HCT116 (cell line): ENCODE results near the gene CRISPLD2. TPM values are rescaled to one million over a fixed set of nuclear protein-coding genes. Genes with fewer than 3 reads are reported as not detected.

ENCODE experiments used
- ATAC-seq: fragments of 200-7000 bp; cut with Tn5 transposase; 2 replicates; pipeline ENCODE4 v1.9.1; 2020; ENCODE audit warnings: mild to moderate bottlenecking, moderate library complexity
- BruUV-seq: library from RNA; stranded (reverse); fragments of 400-500 nt; replicated peaks from 2 replicates; lab custom pipeline; 2021; lab: Mats Ljungman, UMichigan
- CTCF ChIA-PET: fragments of 300-600 bp; sonication (Branson Sonifier 250); formaldehyde crosslinking; loops from one replicate; lab custom pipeline; 2021; ENCODE audit warnings: antibody characterized with exemption; lab: Charles Lee
- POLR2A ChIA-PET: fragments of 300-600, 350-600 bp; sonication (Branson Sonifier 250); formaldehyde crosslinking; loops from one replicate; lab custom pipeline; 2021; ENCODE audit warnings: antibody characterized with exemption; lab: Charles Lee
- RAD21 ChIA-PET, 2 experiments: fragments of 300-600 bp; sonication (Branson Sonifier 250); formaldehyde crosslinking; loops; one replicate each; lab custom pipeline; 2023; ENCODE audit warnings: low total read pairs in 2 of 2; ENCODE audit not compliant: uncharacterized antibody in 2 of 2, unreplicated experiment in 2 of 2, low non-redundant PET in 1 of 2; lab: Charles Lee
- DNase-seq: peaks from one replicate; pipeline ENCODE4 v3.0.0-alpha.2; 2010; ENCODE audit warnings: low read depth, low spot score
- H2AFZ ChIP-seq: fragments of 200-600 bp; shearing (Covaris generic), sonication (generic); 2 replicates; pipeline ENCODE4 v1.6.1; 2017; ENCODE audit warnings: low read depth, mixed run types, mixed read lengths, antibody characterized with exemption, low read length; ENCODE audit not compliant: poor library complexity, severe bottlenecking
- H3K27ac ChIP-seq: 2 replicates; pipeline ENCODE4 v1.5.1; 2012; ENCODE audit warnings: low read depth, low read length
- H3K27me3 ChIP-seq: fragments of 200-600 bp; sonication (generic); 2 replicates; pipeline ENCODE4 v1.6.1; 2016; ENCODE audit warnings: mixed run types, low read length, mixed read lengths; ENCODE audit not compliant: insufficient read depth
- H3K36me3 ChIP-seq, 2 experiments: fragments of 200-500 bp in 1 of 2; fragments of 200-600 bp in 1 of 2; sonication (Bioruptor generic) in 1 of 2; sonication (generic) in 1 of 2; 2 replicates each; pipeline versions ENCODE4 v1.5.1 to v1.6.1; 2014 to 2016; ENCODE audit warnings: low read length in 2 of 2, inconsistent platforms in 1 of 2, mixed read lengths in 1 of 2, mixed run types in 1 of 2; ENCODE audit not compliant: insufficient read depth in 2 of 2, control insufficient read depth in 1 of 2
- H3K4me1 ChIP-seq, 2 experiments: fragments of 200-600 bp in 1 of 2; sonication (generic) in 1 of 2; 2 replicates each; pipeline versions ENCODE4 v1.5.1 to v1.6.1; 2012 to 2017; ENCODE audit warnings: low read length in 2 of 2, inconsistent platforms in 1 of 2, mild to moderate bottlenecking in 1 of 2, mixed read lengths in 1 of 2, mixed run types in 1 of 2, moderate library complexity in 1 of 2; ENCODE audit not compliant: insufficient read depth in 2 of 2, control insufficient read depth in 1 of 2
- H3K4me2 ChIP-seq: fragments of 200-600 bp; sonication (generic); 2 replicates; pipeline ENCODE4 v1.6.1; 2017; ENCODE audit warnings: mixed run types, low read length, mixed read lengths
- H3K4me3 ChIP-seq, 2 experiments: fragments of 200-600 bp in 1 of 2; sonication (generic) in 1 of 2; replicated peaks in 1 of 2; 2 replicates each; pipeline ENCODE4 v1.5.1; 2011 to 2016; ENCODE audit warnings: low read length in 2 of 2, control low read depth in 1 of 2, low read depth in 1 of 2, mild to moderate bottlenecking in 1 of 2, mixed read lengths in 1 of 2, mixed run types in 1 of 2
- H3K79me2 ChIP-seq: fragments of 200-600 bp; sonication (generic); 2 replicates; pipeline ENCODE4 v1.6.1; 2017; ENCODE audit warnings: mild to moderate bottlenecking, mixed run types, low read length, moderate library complexity, mixed read lengths; ENCODE audit not compliant: insufficient read depth
- H3K9ac ChIP-seq: fragments of 200-600 bp; sonication (generic); 2 replicates; pipeline ENCODE4 v1.6.1; 2016; ENCODE audit warnings: low read length, mixed read lengths
- H3K9me2 ChIP-seq: fragments of 200-600 bp; sonication (generic), shearing (Covaris generic); 2 replicates; pipeline ENCODE4 v1.6.1; 2017; ENCODE audit warnings: mixed run types, mild to moderate bottlenecking, moderate library complexity; ENCODE audit not compliant: insufficient read depth
- H3K9me3 ChIP-seq, 2 experiments: fragments of 200-500 bp in 1 of 2; fragments of 200-600 bp in 1 of 2; sonication (Bioruptor generic) in 1 of 2; sonication (generic) in 1 of 2; 2 replicates each; pipeline ENCODE4 v1.6.1; 2014 to 2017; ENCODE audit warnings: low read length in 2 of 2, mixed read lengths in 2 of 2, inconsistent platforms in 1 of 2, low read depth in 1 of 2, mild to moderate bottlenecking in 1 of 2, mixed run types in 1 of 2, moderate library complexity in 1 of 2; ENCODE audit not compliant: control insufficient read depth in 1 of 2, insufficient read depth in 1 of 2
- H4K20me1 ChIP-seq: fragments of 200-600 bp; sonication (generic), shearing (Covaris generic); 2 replicates; pipeline ENCODE4 v1.6.1; 2017; ENCODE audit warnings: mixed run types, mild to moderate bottlenecking, moderate library complexity; ENCODE audit not compliant: insufficient read depth
- CBX3 ChIP-seq: IDR thresholded peaks from 2 replicates; pipeline ENCODE4 v1.6.1; 2012; ENCODE audit warnings: low read depth
- EGR1 ChIP-seq: IDR thresholded peaks from 2 replicates; pipeline ENCODE4 v1.6.1; 2012; ENCODE audit warnings: low read depth
- EZH2 ChIP-seq: fragments of 200-600 bp; sonication (generic); IDR thresholded peaks from 2 replicates; pipeline ENCODE4 v1.6.1; 2017; ENCODE audit warnings: antibody characterized with exemption, mixed run types
- EZH2phosphoT487 ChIP-seq: fragments of 200-600 bp; IDR thresholded peaks from 2 replicates; pipeline ENCODE4 v1.6.1; 2018; ENCODE audit warnings: antibody characterized with exemption, borderline replicate concordance
- FOSL1 ChIP-seq: IDR thresholded peaks from 2 replicates; pipeline ENCODE4 v1.6.1; 2012; ENCODE audit warnings: low read depth
- JUND ChIP-seq: IDR thresholded peaks from 2 replicates; pipeline ENCODE4 v1.6.1; 2012
- POLR2A ChIP-seq: IDR thresholded peaks from 2 replicates; pipeline ENCODE4 v1.7.0; 2011; ENCODE audit warnings: borderline replicate concordance; ENCODE audit not compliant: insufficient read depth, insufficient read length; ENCODE audit errors: extremely low read depth
- POLR2AphosphoS5 ChIP-seq: IDR thresholded peaks from 2 replicates; pipeline ENCODE4 v1.6.1; 2011; ENCODE audit warnings: mild to moderate bottlenecking, low read depth, low read length, moderate library complexity
- SIN3A ChIP-seq: IDR thresholded peaks from 2 replicates; pipeline ENCODE4 v1.6.1; 2012; ENCODE audit warnings: low read depth
- SP1 ChIP-seq: IDR thresholded peaks from 2 replicates; pipeline ENCODE4 v1.6.1; 2012; ENCODE audit warnings: low read depth
- SRF ChIP-seq: IDR thresholded peaks from 2 replicates; pipeline ENCODE4 v1.6.1; 2012; ENCODE audit warnings: low read depth
- TCF7L2 ChIP-seq: IDR thresholded peaks from 2 replicates; pipeline ENCODE4 v1.7.0; 2011; ENCODE audit warnings: borderline replicate concordance, inconsistent platforms; ENCODE audit not compliant: insufficient read depth, insufficient read length; ENCODE audit errors: extremely low read depth
- YY1 ChIP-seq: IDR thresholded peaks from 2 replicates; pipeline ENCODE4 v1.6.1; 2011; ENCODE audit warnings: low read length, low read depth, moderate library complexity, mild to moderate bottlenecking; ENCODE audit not compliant: insufficient replicate concordance; ENCODE audit errors: extremely low read depth
- ZFX ChIP-seq: fragments of 450-650 bp; IDR thresholded peaks from 2 replicates; pipeline ENCODE4 v1.6.1; 2017
- intact Hi-C: fragments of 100-400 bp; cut with micrococcal nuclease; formaldehyde crosslinking; loops from 2 replicates; pipeline ENCODE4 v1.10.0; 2022
- total RNA-seq: library from RNA; stranded (reverse); gene quantifications from one replicate; pipeline ENCODE4 v1.2.1, GENCODE V29; 2021; ENCODE audit not compliant: unreplicated experiment
- TF ChIP-seq, protein P1 (sequence below): IDR thresholded peaks from 2 replicates; pipeline ENCODE4 v1.6.1; 2012
- TF ChIP-seq, protein P2 (sequence below): IDR thresholded peaks from 2 replicates; pipeline ENCODE4 v1.6.1; 2012; ENCODE audit warnings: low read depth
- TF ChIP-seq, protein P3 (sequence below): IDR thresholded peaks from 2 replicates; pipeline ENCODE4 v1.6.1; 2012

The CRISPLD2 gene
- total RNA-seq, 1 experiment from 2014 or later = 4.6 TPM

DNA sequence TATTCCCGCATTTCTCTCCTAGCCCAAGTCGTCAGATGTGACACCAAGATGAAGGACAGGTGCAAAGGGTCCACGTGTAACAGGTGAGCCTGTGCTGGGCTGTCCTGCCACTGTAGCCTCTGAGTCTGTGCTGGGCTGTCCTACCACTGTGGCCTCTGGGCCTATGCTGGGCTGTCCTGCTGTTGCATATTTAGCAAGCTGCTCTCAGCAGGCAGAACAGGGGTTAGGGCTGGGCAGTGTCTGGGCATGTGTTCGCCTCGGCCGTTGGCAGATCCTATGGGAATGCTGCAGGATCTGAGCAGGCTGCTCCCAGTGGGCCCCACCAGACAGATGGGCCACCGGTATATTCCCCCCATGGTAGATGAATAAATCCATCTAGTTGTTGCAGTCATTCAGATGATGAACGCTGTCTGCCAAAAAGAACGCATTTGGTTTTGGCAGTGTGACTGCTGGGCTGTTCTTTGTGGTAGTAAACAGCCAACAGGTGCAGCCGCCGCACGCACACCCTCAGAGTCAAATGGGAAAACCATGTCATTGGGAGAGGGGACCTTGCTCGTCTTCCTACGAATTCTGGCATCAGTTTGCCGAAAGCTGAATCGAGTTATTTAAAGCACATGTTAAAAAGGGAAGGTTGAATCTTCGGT is 49.2 kb downstream of the CRISPLD2 start:
- TF ChIP-seq SP1 (no peak), EZH2 (no peak), JUND (no peak), YY1 (no peak)
- TF ChIP-seq, protein P1, sequence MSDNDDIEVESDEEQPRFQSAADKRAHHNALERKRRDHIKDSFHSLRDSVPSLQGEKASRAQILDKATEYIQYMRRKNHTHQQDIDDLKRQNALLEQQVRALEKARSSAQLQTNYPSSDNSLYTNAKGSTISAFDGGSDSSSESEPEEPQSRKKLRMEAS = no peak
- TF ChIP-seq, all 23 proteins: peak for 0
- Histone ChIP-seq H3K27me3 (no peaks in the 10 kb centered on the region), H3K9me3 (no peaks in the 10 kb centered on the region), H2AFZ (no peak overlapping the region), H3K9ac (no peak overlapping the region), H3K4me2 (no peak overlapping the region), H3K27ac (no peak overlapping the region), H4K20me1 (no peaks in the 10 kb centered on the region), H3K79me2 (no peaks in the 10 kb centered on the region), H3K9me2 (no peaks in the 10 kb centered on the region), H3K4me1 (no peaks in the 10 kb centered on the region), H3K36me3 (no peaks in the 10 kb centered on the region), H3K4me3 (no peak overlapping the region)
- CTCF ChIA-PET = no interaction called here
- BruUV-seq = no TSS peak
- DNase-seq = no peak
- POLR2A ChIA-PET = no interaction called here
- ATAC-seq = no peak
- intact Hi-C loops = no loop called here
- RAD21 ChIA-PET = no interaction called here

DNA sequence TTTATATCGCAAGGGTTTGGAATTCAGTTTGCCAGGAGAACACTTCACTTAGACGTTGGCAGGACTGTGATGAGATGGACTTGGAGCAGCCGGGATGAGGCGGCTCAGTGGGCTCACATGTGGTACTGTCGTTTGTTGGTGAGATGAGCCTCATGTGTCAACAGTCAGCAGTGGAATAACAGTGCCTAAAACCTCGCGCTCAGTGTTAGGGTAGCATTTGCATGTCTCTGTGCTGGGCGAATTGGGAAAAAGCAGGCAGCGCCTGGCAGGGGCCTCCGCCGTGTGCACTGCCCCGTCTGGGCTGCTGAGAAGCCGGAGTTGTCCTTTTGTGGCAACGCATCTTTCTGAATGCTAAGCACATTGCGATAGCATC is 49.7 kb downstream of the CRISPLD2 start:
- Histone ChIP-seq H3K4me3 (no peak overlapping the region), H3K27me3 (no peaks in the 10 kb centered on the region), H4K20me1 (no peaks in the 10 kb centered on the region), H3K79me2 (no peaks in the 10 kb centered on the region), H3K4me1 (no peaks in the 10 kb centered on the region), H3K9me2 (no peaks in the 10 kb centered on the region), H3K9ac (no peak overlapping the region), H3K36me3 (no peaks in the 10 kb centered on the region), H3K9me3 (no peaks in the 10 kb centered on the region), H3K27ac (no peak overlapping the region), H3K4me2 (no peak overlapping the region), H2AFZ (no peak overlapping the region)
- TF ChIP-seq SP1 = no peak
- TF ChIP-seq EGR1 = no peak
- no peak for TF ChIP-seq EZH2phosphoT487
- no peak for TF ChIP-seq POLR2AphosphoS5
- TF ChIP-seq, protein P2, sequence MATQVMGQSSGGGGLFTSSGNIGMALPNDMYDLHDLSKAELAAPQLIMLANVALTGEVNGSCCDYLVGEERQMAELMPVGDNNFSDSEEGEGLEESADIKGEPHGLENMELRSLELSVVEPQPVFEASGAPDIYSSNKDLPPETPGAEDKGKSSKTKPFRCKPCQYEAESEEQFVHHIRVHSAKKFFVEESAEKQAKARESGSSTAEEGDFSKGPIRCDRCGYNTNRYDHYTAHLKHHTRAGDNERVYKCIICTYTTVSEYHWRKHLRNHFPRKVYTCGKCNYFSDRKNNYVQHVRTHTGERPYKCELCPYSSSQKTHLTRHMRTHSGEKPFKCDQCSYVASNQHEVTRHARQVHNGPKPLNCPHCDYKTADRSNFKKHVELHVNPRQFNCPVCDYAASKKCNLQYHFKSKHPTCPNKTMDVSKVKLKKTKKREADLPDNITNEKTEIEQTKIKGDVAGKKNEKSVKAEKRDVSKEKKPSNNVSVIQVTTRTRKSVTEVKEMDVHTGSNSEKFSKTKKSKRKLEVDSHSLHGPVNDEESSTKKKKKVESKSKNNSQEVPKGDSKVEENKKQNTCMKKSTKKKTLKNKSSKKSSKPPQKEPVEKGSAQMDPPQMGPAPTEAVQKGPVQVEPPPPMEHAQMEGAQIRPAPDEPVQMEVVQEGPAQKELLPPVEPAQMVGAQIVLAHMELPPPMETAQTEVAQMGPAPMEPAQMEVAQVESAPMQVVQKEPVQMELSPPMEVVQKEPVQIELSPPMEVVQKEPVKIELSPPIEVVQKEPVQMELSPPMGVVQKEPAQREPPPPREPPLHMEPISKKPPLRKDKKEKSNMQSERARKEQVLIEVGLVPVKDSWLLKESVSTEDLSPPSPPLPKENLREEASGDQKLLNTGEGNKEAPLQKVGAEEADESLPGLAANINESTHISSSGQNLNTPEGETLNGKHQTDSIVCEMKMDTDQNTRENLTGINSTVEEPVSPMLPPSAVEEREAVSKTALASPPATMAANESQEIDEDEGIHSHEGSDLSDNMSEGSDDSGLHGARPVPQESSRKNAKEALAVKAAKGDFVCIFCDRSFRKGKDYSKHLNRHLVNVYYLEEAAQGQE = no peak
- TF ChIP-seq ZFX = no peak
- TF ChIP-seq CBX3 = no peak
- TF ChIP-seq, protein P3, sequence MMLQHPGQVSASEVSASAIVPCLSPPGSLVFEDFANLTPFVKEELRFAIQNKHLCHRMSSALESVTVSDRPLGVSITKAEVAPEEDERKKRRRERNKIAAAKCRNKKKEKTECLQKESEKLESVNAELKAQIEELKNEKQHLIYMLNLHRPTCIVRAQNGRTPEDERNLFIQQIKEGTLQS = no peak
- TF ChIP-seq FOSL1 = no peak
- TF ChIP-seq YY1 = no peak
- no peak for TF ChIP-seq SRF
- TF ChIP-seq TCF7L2 = no peak
- TF ChIP-seq EZH2 = no peak
- no peak for TF ChIP-seq POLR2A
- TF ChIP-seq SIN3A = no peak
- no peak for ATAC-seq
- DNase-seq = no peak
- ChIA-PET RAD21 (no interaction called here), POLR2A (no interaction called here), CTCF (no interaction called here)
- BruUV-seq = no TSS peak
- intact Hi-C loops = no loop called here
